GM21381 (cell line): ENCODE results near the gene TMEM45A.
A peak's percentile ranks its signal among the peaks of the same experiment; 100 is the strongest.
"Not testable (repeated sequence)": the region's sequence is repeated elsewhere in the genome, so short reads cannot be mapped to it uniquely, and the experiment has no call there.

Source experiments
- ATAC-seq: cut with Tn5 transposase; IDR thresholded peaks from one replicate; pipeline ENCODE4 v1.9.1; 2021; ENCODE audit warnings: mild to moderate bottlenecking, moderate library complexity; ENCODE audit not compliant: unreplicated experiment

The TMEM45A gene

DNA sequence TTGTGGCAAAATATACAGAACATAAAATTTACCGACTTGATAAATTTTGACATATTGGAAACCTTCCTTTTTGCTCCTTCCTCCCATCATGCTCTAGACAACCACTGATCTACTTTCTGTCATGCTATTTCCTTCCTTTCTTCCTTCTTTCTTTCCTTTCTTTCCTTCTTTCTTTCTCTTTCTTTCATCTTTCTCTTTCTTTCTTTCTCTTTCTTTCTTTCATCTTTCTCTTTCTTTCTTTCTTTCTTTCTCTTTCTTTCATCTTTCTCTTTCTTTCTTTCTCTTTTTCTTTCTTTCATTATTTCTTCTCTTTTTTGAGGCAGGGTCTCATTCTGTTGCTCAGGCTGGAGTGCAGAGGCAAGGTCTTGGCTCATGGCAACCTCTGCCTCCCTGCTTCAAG is 8.9 kb upstream of the TMEM45A start:
- ATAC-seq, result no peak

- ATAC-seq, result no peak
These were observed 5.6 kb upstream of the TMEM45A start for GRCh38 chr3:100486808-100487207.

- ATAC-seq, result no peak
These were observed 3.3 kb upstream of the TMEM45A start for GRCh38 chr3:100489118-100489517.

DNA sequence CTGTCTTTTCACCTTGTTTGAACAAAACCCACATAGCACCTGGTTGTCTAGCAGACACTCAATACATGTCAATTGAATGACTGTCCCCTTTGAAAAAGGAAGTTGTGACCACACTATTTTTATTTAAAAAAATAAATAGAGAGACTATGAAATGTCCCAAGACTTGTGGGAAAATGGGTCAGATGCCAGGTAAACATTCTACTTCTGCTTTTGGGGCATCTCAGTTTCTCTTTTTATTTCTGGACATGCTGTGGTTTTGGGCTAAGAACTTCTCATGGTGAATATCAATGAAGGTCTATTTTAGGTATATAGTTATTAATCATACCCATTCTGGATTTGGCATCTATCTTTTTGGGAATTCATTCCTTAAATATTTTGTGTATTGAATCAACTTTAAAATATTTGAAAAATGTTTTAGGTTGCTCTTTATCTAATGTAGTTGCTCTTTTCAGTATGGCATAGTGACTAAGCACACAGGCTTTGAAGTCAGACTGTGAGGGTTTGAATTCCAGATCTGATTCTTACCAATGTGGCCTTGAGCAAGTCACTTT is 4.4 kb downstream of the TMEM45A start:
- peak; percentile 39 for ATAC-seq

GRCh38 chr3:100499651-100500050 is 7.2 kb downstream of the TMEM45A start:
- no peak for ATAC-seq

DNA sequence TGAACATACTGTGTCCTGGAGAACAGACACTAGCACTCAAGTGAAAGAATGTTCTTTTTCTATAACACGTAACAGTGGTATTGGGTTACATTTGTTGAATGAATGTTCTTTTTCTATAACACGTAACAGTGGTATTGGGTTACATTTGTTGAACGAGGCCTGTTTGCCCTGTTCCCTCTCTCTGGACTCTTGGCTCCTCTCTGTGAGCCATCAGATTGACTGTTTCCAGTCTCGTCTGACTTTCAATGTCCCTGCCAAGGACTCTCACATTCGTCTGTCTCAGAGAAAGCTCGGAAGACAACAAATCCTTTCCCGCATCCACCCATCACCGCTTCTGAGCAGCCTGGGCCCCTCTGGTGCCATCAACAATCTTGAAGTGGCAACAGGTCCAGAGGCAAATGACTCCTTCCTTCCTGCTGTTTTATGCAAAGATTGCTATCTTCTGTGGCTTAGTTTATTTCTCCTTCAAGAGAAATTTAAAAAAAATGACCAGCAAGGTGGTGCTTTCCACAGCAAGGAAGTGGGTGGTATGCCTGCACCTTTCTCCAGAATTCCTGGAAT is 8.0 kb downstream of the TMEM45A start:
- ATAC-seq, result no peak

DNA sequence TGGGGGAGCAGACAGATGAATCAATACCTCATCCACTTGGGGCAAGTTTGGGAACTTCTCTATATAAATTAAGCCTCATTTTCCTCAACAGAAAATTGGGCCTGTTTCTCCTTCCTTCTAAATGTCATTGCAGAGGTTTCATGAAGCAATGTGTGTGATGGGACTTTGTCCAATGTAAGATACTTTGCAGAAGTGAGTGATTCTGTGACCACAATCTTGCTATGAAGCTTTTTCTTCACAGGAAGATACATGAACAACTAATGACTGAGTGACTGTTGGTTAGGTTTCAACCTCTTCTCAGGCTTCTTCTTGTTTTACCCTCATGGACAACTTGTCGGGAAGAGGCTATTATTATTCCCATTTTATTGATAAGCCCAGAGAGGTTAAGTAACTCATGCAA is 11.0 kb downstream of the TMEM45A start:
- ATAC-seq, result no peak

- ATAC-seq, result no peak
These were observed 13.9 kb downstream of the TMEM45A start for GRCh38 chr3:100506355-100506754.

DNA sequence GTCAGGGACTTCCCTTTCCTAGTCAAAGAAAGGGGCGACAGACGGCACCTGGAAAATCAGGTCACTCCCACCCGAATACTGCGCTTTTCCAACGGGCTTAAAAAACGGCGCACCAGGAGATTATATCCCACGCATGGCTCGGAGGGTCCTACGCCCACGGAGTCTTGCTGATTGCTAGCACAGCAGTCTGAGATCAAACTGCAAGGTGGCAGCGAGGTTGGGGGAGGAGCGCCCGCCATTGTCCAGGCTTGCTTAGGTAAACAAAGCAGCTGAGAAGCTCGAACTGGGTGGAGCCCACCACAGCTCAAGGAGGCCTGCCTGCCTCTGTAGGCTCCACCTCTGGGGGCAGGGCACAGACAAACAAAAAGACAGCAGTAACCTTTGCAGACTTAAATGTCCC is 17.4 kb downstream of the TMEM45A start:
- ATAC-seq, result not testable (repeated sequence)

GRCh38 chr3:100516232-100516631 is 23.8 kb downstream of the TMEM45A start:
- no peak for ATAC-seq

DNA sequence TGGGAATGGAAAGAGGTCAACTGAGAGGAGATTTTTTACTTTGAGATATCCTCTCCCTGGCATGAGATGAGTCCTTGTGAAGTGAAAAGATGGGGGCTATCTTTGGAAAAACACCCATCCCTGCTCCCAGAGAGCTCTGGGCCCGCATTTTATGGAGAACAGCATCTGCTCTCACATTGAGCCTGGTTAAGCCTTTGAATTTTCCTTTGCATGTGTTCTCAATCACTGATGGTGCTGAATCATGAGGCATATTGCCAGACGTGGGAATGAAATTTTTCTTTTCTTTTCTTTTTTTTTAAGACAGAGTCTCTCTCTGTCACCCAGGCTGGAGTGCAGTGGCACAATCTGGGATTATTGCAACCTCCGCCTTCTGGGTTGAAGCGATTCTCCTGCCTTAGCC is 24.4 kb downstream of the TMEM45A start:
- no peak for ATAC-seq

- ATAC-seq, result no peak
These were observed 24.9 kb downstream of the TMEM45A start for GRCh38 chr3:100517276-100517675.

DNA sequence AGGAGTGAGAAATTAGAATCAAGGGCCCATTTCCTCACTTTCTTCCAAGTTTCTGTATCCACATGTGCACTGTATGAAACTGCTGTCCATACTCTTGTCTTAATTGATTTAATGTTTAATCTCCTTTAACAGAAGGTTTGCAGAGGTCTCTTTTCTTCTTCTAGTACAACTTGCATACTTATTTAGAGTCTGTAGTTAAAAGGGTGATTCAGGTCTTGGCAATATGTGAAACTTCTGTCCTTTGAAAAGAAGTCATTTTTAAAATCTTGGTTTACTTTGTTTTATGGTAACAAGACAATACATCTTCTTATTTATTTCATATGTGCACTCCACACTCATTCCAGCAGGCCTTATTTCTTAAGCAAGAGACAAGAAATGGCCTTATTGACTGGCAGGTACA is 25.8 kb downstream of the TMEM45A start:
- ATAC-seq, result no peak

GRCh38 chr3:100518983-100519382 is 26.6 kb downstream of the TMEM45A start:
- ATAC-seq, result no peak

DNA sequence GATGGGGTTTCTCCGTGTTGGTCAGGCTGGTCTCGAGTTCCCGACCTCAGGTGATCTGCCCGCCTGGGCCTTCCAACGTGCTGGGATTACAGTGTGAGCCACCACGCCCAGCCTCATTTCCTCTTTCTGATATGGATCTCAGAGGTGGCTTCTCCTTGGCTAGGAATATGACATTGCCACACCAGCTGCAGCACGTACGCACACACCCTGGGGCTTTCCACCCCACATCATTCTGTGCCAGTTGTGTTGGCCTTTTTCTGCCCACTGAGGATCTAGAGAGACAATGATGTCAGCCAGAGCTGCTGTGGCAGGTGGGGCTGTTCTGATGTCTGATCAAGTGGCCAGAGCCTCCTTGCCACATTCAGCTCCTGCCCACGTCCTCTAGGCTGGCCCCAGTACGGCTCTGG is 29.0 kb downstream of the TMEM45A start:
- peak; percentile 66 for ATAC-seq

DNA sequence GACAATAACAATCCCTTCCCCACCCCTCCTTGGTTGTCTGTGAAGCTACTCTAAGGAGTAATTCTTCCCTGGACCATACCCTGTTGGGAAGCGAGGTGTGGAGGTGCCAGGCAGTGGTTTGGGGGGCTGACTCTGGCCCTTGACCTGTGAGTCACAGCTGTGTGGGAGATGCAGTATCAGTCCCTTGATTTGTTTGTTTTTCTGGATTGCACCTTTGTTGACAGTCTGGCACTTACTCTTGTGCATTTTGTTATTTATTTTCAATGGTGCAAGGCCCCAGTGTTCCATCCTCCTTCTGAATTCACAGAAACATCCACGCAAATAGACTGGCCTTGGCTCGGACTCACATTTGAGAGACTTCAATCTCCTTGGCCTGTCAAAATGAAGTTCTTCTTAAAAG is 29.7 kb downstream of the TMEM45A start:
- no peak for ATAC-seq

DNA sequence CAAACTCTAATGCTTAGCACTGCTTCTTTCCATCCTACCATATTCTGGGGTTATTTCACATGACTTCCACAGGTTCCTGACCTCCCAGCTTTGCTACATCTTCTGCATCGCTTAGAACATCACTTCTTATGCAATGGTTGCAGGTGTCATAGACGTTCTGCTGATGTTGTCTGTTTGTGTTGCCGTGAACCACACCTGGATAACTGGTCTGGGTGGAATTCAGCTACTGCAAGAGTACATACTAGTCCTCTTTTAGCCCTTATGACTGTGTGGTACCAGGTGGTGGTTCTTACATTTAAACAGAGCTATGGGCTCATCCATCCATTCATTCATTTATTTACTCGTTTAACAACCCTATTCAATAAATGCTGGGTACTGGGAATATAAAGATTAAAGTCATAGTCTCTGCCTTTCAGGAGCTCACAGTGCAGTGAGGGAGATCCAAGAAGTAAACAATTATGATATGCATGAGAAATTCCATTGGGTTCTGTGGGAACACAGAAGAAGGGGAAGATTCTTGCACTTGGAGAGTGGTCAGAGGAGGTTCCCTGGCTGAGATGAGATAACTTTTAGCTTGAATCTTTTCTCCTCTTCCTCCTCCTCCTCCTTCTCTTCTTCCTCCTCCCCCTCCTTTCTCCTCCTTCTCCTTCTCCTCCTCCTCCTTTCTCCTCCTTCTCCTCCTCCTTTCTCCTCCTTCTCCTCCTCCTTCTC is 30.8 kb downstream of the TMEM45A start:
- no peak for ATAC-seq

GRCh38 chr3:100525753-100526612 is 33.6 kb downstream of the TMEM45A start:
- no peak for ATAC-seq

- ATAC-seq, result no peak
These were observed 34.4 kb downstream of the TMEM45A start for GRCh38 chr3:100526613-100527346.

DNA sequence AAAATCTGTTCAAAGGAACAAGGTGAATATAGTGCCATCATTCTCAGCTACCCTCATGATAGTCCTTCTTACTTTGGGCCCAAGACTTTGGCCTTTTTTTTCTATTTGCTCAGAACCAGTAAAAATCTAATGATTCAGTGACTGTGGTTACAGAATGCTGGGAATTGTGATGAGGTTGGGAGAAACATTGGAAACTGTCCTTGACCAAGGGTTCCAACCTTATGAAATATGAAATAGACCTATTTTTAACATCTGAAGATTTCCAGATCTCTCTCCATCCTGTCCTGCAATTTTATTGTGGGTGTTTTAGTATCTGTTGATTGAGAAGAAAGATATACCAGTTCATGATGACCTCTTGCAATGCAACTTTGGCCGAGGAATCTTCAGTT is 34.9 kb downstream of the TMEM45A start:
- ATAC-seq, result no peak

DNA sequence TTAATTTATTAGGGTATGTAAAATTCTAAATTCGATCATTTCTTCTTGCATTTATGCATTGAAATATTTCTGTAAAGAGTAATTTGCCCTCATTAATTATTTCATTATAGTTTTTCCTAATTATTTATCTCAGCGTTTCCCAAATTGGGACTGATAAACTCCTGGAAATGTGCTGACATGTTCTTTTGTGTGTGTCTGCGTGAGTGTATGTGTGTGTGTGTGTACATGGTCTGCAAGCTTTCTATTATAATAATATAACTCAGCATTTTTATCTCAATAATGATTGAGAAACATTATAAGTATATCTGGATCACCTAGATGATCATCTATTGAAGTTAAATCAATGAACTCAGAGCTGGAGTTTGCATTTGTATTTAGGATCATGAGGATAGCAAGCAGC is 38.7 kb downstream of the TMEM45A start:
- no peak for ATAC-seq
